ENCODE data around the gene KRTAP10-10.
A peak's percentile ranks its signal among the peaks of the same experiment; 100 is the strongest.
"Not testable (repeated sequence)": the region's sequence is repeated elsewhere in the genome, so short reads cannot be mapped to it uniquely, and the experiment has no call there.

Gene KRTAP10-10

GRCh38 chr21:44603109-44603875 lies 33.9 kb upstream of the KRTAP10-10 start:
- no peak for DNase-seq

- no peak for DNase-seq
Measured at GRCh38 chr21:44603911-44604310, 33.2 kb upstream of the KRTAP10-10 start.

- DNase-seq, result no peak
Measured at GRCh38 chr21:44606495-44606894, 30.7 kb upstream of the KRTAP10-10 start.

GRCh38 chr21:44609193-44609592 lies 28.0 kb upstream of the KRTAP10-10 start:
- DNase-seq, result no peak

DNA sequence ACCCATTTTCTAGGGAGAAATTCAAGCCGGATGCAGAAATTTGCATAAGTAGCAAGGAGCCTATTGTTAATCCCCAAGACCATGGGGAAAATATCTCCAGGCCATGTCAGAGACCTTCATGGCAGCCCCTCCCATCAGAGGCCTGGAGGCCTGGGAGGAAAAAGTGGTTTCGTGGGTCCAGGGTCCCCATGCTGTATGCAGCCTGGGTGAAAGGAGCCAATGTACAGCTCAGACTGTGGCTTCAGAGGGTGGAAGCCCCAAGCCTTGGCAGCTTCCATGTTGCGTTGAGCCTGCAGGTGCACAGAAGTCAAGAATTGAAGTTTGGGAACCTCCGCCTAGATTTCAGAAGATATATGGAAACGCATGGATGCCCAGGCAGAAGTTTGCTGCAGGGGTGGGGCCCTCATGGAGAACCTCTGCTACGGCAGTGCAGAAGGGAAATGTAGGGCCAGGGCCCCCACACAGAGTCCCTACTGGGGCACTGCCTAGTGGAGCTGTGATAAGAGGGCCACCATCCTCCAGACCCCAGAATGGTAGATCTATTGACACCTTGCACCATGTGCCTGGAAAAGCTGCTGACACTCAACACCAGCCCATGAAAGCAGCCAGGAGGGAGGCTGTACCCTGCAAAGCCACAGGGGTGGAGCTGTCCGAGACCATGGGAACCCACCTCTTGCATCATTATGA lies 26.9 kb upstream of the KRTAP10-10 start:
- not testable (repeated sequence) for DNase-seq

GRCh38 chr21:44611551-44611950 lies 25.6 kb upstream of the KRTAP10-10 start:
- no peak for DNase-seq

GRCh38 chr21:44612029-44612486 lies 25.1 kb upstream of the KRTAP10-10 start, which contains the start of gene KRTAP10-8:
Gene KRTAP10-8, plus strand, starts transcription at chr21:44612079. Its CDS starts 22 bp downstream, at chr21:44612101.
- no peak for DNase-seq

GRCh38 chr21:44612669-44613229 lies 24.4 kb upstream of the KRTAP10-10 start:
- no peak for DNase-seq

DNA sequence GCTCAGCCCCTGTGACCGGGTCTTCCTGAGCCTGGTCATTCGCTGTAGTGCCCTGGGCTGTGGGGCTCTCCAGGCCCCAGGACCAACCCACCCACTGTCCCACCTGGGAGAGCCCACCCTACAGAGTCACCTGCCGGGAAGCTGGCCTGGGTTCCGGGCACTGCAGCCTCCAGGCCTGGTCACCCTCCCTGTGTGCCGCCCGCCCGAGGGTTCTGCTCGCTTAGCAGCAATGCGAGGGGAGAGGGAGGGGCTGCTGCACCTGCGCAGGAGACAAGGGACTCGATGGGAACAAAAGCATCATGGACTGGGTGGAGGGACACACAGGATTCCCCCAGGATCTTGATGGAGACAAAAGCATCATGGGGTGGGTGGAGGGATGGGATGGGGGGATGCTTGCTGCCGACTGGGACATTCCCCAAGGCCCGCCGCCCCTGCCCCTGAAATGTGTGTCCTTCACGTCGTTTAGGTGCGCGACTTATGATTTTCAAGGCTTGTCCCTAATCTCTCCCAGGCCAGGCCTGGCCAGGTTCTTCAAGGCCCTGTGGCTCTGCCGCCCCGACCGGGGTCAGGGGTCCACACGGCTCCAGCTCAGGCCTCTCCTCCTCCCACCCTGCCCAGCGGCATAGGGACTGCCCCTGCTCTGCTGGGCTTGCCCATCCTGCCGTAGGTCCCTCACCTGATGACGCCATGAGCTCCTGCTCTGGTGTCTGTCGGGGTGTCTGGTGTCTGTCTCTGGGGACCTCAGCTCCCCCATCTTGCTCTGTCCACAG lies 23.6 kb upstream of the KRTAP10-10 start:
- no peak for DNase-seq

- no peak for DNase-seq
Measured at GRCh38 chr21:44614161-44614631, 23.0 kb upstream of the KRTAP10-10 start.

DNA sequence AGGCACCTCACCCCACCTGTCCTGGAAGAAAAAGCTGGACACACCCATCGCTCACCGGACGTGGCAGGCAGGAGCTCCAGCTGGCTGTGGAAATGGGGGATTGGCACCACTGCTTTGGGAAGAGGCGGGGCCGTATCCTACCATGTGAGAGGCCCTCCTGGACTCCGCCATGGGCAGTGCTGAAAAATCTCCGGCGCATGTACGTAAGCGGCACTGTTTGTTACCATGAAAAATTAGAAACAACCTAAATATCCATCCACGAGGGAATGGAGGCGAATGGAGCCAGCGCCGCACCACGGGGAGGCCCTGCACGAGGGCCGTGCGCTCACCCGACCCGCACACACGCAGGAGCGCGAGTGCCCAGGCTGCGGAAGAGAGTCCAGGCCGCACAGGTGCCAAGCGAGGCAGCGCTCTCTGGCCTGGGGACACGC lies 22.2 kb upstream of the KRTAP10-10 start:
- DNase-seq, result no peak

DNA sequence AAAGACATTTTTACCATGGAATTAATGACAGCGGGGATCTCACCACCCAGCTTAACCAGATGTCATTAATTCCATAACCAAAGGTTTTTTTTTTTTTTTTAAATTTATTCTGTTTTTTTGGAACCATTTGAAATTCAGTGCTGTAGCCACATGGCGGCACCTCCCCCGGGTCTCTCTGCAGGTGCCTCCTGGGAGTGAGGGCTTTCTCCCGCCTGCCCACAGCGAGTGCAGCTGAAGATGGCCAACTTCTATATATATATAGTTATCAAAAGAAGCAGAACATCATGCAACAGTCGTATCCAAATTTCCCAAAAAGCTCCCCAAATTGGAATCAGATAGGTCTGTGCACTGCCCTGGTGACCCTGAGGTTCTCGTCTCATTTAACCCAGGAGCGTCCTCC lies 21.7 kb upstream of the KRTAP10-10 start:
- DNase-seq, result no peak

DNA sequence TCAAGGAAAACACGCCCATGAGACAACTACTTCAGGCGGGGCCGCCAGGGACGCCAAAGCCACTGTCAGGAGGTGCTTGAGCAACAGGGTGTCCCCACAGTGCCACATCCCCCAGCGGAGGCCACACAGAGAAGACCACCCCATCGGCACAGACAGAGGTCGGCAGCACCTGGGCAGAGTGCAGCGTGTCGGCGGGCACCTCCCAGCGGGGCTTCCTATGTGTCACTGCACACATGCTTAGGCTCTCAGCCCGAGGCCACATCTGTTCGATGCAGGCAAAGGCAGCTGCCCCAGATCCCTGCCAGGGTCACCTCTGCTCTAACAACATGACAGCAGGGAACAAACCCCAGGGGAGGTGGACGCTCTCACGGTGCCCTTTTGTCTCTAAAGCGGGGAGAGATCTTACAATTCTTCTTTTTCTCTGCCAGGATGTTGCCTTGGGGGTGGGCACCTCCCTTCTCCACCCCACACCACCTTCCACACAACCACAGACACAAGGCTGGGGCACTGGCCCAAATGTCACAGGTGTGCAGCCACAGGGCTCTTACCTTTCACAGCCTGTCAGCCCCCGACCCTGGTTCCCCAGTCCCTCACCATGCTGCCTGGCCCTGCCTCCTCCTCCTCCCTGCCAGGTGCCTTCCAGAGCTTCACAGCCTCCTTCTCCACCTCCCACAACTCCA lies 21.1 kb upstream of the KRTAP10-10 start:
- DNase-seq, result no peak

DNA sequence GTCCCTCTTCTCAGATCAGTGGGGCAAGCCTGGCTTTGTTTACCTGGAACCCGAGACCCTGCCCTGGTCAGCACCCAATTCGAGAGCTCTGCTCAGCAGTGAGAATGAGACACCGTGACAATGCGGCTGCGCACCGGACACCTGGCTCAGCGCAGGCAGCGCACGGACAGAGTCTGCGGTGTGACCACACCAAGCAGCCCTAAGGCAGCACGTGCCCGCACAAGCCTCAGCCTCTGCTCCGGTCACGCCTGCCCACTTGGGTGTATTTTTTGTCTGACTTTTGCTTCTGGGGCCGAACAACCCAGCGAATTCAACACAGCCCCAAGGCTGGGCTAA lies 20.6 kb upstream of the KRTAP10-10 start:
- no peak for DNase-seq

DNA sequence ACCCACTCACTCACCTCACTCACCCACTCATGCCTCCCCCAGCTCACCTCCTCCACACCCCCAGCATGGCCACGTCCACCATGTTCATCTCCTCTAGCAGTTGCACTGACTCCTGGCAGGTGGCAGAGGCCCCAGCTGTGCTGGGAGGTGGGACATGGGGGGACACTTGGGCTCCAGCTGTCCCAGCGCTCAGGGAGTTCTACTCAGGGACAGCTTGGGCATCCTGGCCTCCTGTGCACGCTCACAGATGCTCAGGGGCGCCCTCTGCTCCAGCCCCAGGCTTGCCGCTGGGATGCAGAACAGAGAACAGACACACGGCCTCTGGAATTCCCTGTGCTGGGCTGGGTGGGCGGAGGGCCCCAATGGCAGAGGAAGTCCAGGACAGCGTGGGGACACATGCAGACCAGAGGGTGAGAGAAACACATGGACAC lies 20.1 kb upstream of the KRTAP10-10 start:
- no peak for DNase-seq

DNA sequence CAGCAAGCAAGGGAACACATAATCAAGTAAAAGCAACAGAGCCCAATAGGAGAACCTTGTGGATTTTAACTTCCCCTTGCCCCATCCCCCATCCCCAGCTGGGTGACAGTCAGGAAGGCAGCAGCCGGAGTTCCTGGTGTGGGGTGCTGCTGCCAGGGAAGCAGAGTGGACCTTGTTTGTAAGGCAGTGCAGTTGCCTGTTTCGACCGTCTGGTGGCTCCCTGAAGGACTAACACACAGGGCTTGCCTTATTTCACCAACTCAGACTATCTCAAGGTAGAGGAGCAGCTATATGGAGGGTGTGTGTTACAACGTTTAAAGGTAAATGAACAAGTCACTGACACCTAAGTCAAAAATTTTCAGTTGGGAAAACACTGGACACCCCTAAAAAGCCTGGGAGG lies 18.7 kb upstream of the KRTAP10-10 start:
- DNase-seq, result peak; percentile 4

DNA sequence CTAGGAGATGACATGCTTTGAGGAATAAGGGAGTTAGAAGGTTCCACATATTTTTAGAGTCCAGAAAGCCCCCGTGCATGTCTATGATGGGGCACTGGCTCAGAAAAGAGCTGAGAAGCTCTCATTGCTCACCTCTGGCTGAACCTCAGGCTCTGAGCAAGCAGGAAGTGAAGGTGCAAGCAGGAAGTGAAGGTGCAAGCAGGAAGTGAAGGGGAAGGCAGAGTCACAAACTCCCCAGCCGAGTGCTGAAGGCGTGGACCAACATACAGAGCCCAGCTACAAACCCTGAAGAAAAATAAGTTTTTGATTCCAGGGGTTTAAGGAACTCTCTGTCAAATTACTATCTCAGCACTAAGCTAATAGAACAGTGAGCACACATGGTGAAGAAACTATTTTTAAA lies 18.2 kb upstream of the KRTAP10-10 start:
- DNase-seq, result no peak

GRCh38 chr21:44619886-44620285 lies 17.3 kb upstream of the KRTAP10-10 start:
- DNase-seq, result no peak

DNA sequence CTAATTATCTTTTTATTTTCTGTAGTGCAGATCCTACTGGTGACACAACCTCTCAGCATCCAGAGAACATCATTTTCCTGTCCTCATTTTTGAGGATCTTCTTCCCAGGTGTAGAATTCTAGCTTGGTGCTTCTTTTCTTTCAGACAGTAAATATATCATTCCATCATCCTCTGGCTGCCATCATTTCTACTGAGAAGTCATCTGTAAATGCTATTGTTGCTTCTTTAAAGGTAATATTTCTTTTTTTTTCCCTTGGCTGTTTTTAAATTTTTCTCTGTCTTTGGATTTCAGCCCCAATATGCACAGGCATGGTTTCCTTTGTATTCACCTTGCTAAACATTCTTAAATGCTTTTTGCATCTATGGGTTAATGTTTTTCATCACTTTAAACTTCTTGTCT lies 13.6 kb upstream of the KRTAP10-10 start:
- DNase-seq, result no peak

GRCh38 chr21:44625756-44626155 lies 11.4 kb upstream of the KRTAP10-10 start:
- DNase-seq, result no peak

DNA sequence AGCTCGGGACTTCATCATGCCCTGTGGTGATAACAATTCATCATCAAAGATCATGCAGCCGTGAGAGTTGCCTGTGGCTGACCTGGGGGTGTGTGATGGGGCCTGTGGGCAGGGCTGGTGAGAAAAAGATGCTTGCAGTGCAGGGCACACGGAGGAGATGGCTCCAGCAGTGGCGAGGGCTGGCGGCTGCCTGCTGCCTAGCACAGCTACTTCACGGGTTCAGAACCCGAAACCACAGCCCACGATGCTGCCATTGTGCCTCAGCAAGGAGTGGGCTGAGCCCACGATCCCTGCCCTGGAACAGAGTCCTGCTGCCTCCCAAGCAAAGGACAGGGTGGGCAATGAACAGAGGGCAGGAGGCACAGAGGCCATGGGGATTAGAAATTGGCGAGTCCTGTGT lies 10.9 kb upstream of the KRTAP10-10 start:
- no peak for DNase-seq

DNA sequence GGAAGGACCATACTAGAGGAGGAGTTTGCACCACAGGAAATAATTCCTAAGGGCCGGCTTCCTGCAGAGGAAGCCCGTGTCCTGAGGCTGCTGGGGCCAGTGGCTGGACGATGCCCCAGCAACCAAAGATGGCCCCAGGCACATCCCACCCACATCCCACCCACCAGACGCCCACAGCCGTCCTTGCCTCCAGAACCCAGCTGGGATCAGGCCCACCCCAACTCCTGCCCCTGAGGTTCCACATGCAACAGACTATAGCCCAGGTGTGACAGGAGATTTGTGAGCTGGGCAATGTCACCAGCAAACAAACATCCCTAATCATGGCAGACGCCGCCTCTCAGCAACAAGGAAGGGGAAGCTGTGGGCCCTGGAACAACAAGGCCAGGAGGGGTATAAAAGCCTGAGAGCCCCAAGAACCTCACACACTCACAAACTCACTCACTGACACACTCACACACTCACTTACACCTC lies 10.4 kb upstream of the KRTAP10-10 start, which contains the start of gene KRTAP10-9:
KRTAP10-9 (plus strand) TSS at position 421 of the 471 bp plus-strand sequence. CDS start 79 bp downstream, outside the sequence.
- no peak for DNase-seq

Measured in GDM1 (cell line).